T-cell (primary cell): Measurements from ENCODE around the gene ENDOD1. TPM values are rescaled to one million over a fixed set of nuclear protein-coding genes. Genes with fewer than 3 reads are reported as not detected.
A peak's percentile ranks its signal among the peaks of the same experiment; 100 is the strongest.
"Not testable (repeated sequence)": the region's sequence is repeated elsewhere in the genome, so short reads cannot be mapped to it uniquely, and the experiment has no call there.

Experiments used
- ATAC-seq, 4 experiments: fragments of 200-7000 bp in 3 of 4; fragments of 150-1000 bp in 1 of 4; cut with Tn5 transposase; replicated peaks in 1 of 4; 1 replicate in 3 of 4; 2 replicates in 1 of 4; pipeline ENCODE4 v1.10.0; 2021; ENCODE audit warnings: moderate library complexity in 3 of 4, mild to moderate bottlenecking in 2 of 4, moderate number of reproducible peaks in 1 of 4
- CTCF ChIA-PET, 2 donors: fragments of 300-600 bp; sonication (Branson Sonifier 250); formaldehyde crosslinking; loops; one replicate each; lab custom pipeline; 2022; ENCODE audit warnings: antibody characterized with exemption in 2 of 2; lab: Charles Lee
- POLR2A ChIA-PET, 2 donors: fragments of 300-600 bp; sonication (Branson Sonifier 250); formaldehyde crosslinking; loops; one replicate each; lab custom pipeline; 2022; ENCODE audit warnings: antibody characterized with exemption in 2 of 2; lab: Charles Lee
- DNase-seq, 35 experiments: peaks; one replicate each; pipeline versions ENCODE4 v3.0.0 to v3.0.0-alpha.2; 2013 to 2023
- H3K27ac ChIP-seq: one replicate; pipeline ENCODE4 v1.5.1; 2013; ENCODE audit warnings: low read length
- H3K27me3 ChIP-seq, 2 experiments: replicated peaks in 1 of 2; 1 replicate in 1 of 2; 2 replicates in 1 of 2; pipeline versions ENCODE4 v1.6.1 to v1.7.0; 2013; ENCODE audit warnings: low read length in 1 of 2, mixed read lengths in 1 of 2; ENCODE audit not compliant: control insufficient read depth in 2 of 2, insufficient read depth in 2 of 2; ENCODE audit errors: extremely low read depth in 1 of 2
- H3K36me3 ChIP-seq, 2 donors: 1 replicate in 1 of 2; 2 replicates in 1 of 2; pipeline versions ENCODE4 v1.6.1 to v1.7.0; 2013; ENCODE audit warnings: low read length in 1 of 2; ENCODE audit not compliant: control insufficient read depth in 2 of 2, insufficient read depth in 1 of 2; ENCODE audit errors: extremely low read depth in 1 of 2
- H3K4me1 ChIP-seq, 2 experiments: 1 replicate in 1 of 2; 2 replicates in 1 of 2; pipeline versions ENCODE4 v1.6.1 to v1.7.0; 2013; ENCODE audit warnings: low read length in 2 of 2, mixed read lengths in 1 of 2; ENCODE audit not compliant: insufficient read depth in 2 of 2, control insufficient read depth in 1 of 2; ENCODE audit errors: extremely low read depth in 1 of 2
- H3K4me3 ChIP-seq, 2 donors: 1 replicate in 1 of 2; 2 replicates in 1 of 2; pipeline versions ENCODE4 v1.5.1 to v1.7.0; 2013; ENCODE audit warnings: mild to moderate bottlenecking in 2 of 2, low read length in 1 of 2, moderate library complexity in 1 of 2; ENCODE audit not compliant: control insufficient read depth in 1 of 2; ENCODE audit errors: extremely low read depth in 1 of 2
- H3K9me3 ChIP-seq: 2 replicates; pipeline ENCODE4 v1.7.0; 2013
- H3K27ac Mint-ChIP-seq, 2 donors: one replicate each; pipeline ENCODE4 v1.8.0; 2020 to 2021; ENCODE audit warnings: mild to moderate bottlenecking in 2 of 2, mixed read lengths in 2 of 2
- H3K27me3 Mint-ChIP-seq, 2 donors: one replicate each; pipeline ENCODE4 v1.8.0; 2021 to 2022; ENCODE audit warnings: mixed read lengths in 2 of 2
- H3K36me3 Mint-ChIP-seq: one replicate; pipeline ENCODE4 v1.8.0; 2021; ENCODE audit warnings: mixed read lengths
- H3K4me1 Mint-ChIP-seq, 3 donors: one replicate each; pipeline ENCODE4 v1.8.0; 2020 to 2022; ENCODE audit warnings: mixed read lengths in 3 of 3, mild to moderate bottlenecking in 1 of 3
- H3K4me3 Mint-ChIP-seq, 3 donors: one replicate each; pipeline ENCODE4 v1.8.0; 2020 to 2022; ENCODE audit warnings: mild to moderate bottlenecking in 3 of 3, mixed read lengths in 3 of 3, moderate library complexity in 3 of 3
- H3K9me3 Mint-ChIP-seq, 3 donors: one replicate each; pipeline ENCODE4 v1.8.0; 2020 to 2022; ENCODE audit warnings: mixed read lengths in 3 of 3
- WGBS: methylation state at CpG from one replicate; pipeline ENCODE4 v1.1.5; 2013; ENCODE audit warnings: missing lambda C conversion rate; ENCODE audit not compliant: insufficient coverage; 5-methylcytosine and 5-hydroxymethylcytosine counted together
- total RNA-seq, 35 experiments: library from RNA in 6 of 35; stranded (reverse) in 6 of 35; fragments of 120-200 nt in 1 of 35; gene quantifications; one replicate each; pipeline versions ENCODE4 v1.2.1 to v1.2.4 and lab custom pipeline; 2013 to 2026

The ENDOD1 gene
- total RNA-seq, 5 donors from 2014 or later (not counting 1 experiment from before 2014, with no cell fraction given) = 7.4 to 13.1 (median 9.8) TPM

- Histone ChIP-seq H3K27ac (no peak overlapping the region), H3K4me3 (no peak overlapping the region), H3K36me3 (peaks cover 0 to 14% of the 10 kb centered on the region in 2 donors), H3K27me3 (no peaks in the 10 kb centered on the region), H3K9me3 (no peaks in the 10 kb centered on the region), H3K4me1 (no peaks in the 10 kb centered on the region)
- ChIA-PET POLR2A (no interaction called here), CTCF (interaction anchor here in 1 of 2 donors (0.7 kb wide), 1 partner anchor 490 kb away, joined by 3 read pairs; no protein-coding TSS in a partner anchor)
- ATAC-seq (no peak), DNase-seq (no peak)
- Mint-ChIP-seq H3K27me3 (no peaks in the 10 kb centered on the region), H3K9me3 (peaks cover 0 to 3% (median 0%) of the 10 kb centered on the region in 3 donors), H3K4me3 (no peak overlapping the region), H3K27ac (no peak overlapping the region), H3K4me1 (peaks cover 4 to 27% (median 23%) of the 10 kb centered on the region in 3 donors), H3K36me3 (peaks cover 47% of the 10 kb centered on the region)
- 100% methylated on average over 3 of the region's 6 CpGs for WGBS
Observed at GRCh38 chr11:95108671-95109551, 19.3 kb downstream of the ENDOD1 start.

DNA sequence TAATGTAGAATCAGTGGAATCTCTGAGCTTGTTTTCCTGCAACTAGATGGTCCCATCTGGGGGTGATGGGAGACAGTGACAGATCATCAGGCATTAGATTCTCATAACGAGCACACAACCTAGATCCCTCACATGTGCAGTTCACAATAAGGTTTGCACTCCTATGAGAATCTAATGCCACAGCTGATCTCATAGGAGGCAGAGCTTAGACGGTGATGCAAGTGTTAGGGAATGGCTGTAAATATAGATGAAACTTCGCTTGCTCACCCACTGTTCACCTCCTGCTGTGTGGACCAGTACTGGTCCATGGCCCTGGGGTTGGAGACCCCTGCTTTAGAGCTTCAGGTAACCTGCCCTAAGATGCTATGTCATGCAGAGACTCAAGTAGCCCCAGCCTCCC lies 21.8 kb downstream of the ENDOD1 start:
- H3K27me3 ChIP-seq, H3K9me3 Mint-ChIP-seq, ATAC-seq, H3K4me1 ChIP-seq, H3K27ac ChIP-seq, H3K9me3 ChIP-seq, CTCF ChIA-PET, POLR2A ChIA-PET, DNase-seq, H3K4me3 ChIP-seq, H3K4me3 Mint-ChIP-seq, H3K27ac Mint-ChIP-seq, H3K27me3 Mint-ChIP-seq: not testable (repeated sequence)
- peaks cover 0 to 11% of the 10 kb centered on the region in 2 donors for H3K36me3 ChIP-seq
- WGBS = no CpG with 5 or more reads among the region's 3 CpGs
- Mint-ChIP-seq H3K36me3 (peaks cover 36% of the 10 kb centered on the region), H3K4me1 (peaks cover 4 to 27% (median 19%) of the 10 kb centered on the region in 3 donors)

GRCh38 chr11:95111923-95112540 lies 22.4 kb downstream of the ENDOD1 start:
- peaks cover 0 to 11% of the 10 kb centered on the region in 2 donors for H3K36me3 ChIP-seq
- ATAC-seq (no peak), DNase-seq (no peak)
- no peak overlapping the region for H3K4me3 ChIP-seq
- H3K27ac ChIP-seq = no peak overlapping the region
- Mint-ChIP-seq H3K27ac (peak overlapping the region in 1 of 2 donors; percentile 30), H3K9me3 (peaks cover 0 to 3% (median 0%) of the 10 kb centered on the region in 3 donors), H3K4me1 (peaks cover 4 to 27% (median 17%) of the 10 kb centered on the region in 3 donors), H3K4me3 (no peak overlapping the region), H3K27me3 (no peaks in the 10 kb centered on the region), H3K36me3 (peaks cover 34% of the 10 kb centered on the region)
- 100% methylated on average over 2 of the region's 3 CpGs for WGBS
- H3K9me3 ChIP-seq = no peaks in the 10 kb centered on the region
- CTCF ChIA-PET = interaction anchor here in 1 of 2 donors (0.6 kb wide), 1 partner anchor 27 kb away, joined by 3 read pairs; no protein-coding TSS in a partner anchor
- POLR2A ChIA-PET = no interaction called here
- H3K4me1 ChIP-seq = no peaks in the 10 kb centered on the region
- no peaks in the 10 kb centered on the region for H3K27me3 ChIP-seq

- Mint-ChIP-seq H3K36me3 (peaks cover 28% of the 10 kb centered on the region), H3K9me3 (peaks cover 0 to 16% (median 8%) of the 10 kb centered on the region in 3 donors), H3K4me3 (no peak overlapping the region), H3K27ac (no peak overlapping the region), H3K27me3 (no peaks in the 10 kb centered on the region), H3K4me1 (peaks cover 4 to 23% (median 22%) of the 10 kb centered on the region in 3 donors)
- WGBS = no CpG with 5 or more reads among the region's 1 CpG
- no peaks in the 10 kb centered on the region for H3K9me3 ChIP-seq
- no peak overlapping the region for H3K27ac ChIP-seq
- ChIA-PET POLR2A (interaction anchor here in 1 of 2 donors (0.6 kb wide), 1 partner anchor 884 kb away, joined by 3 read pairs; no protein-coding TSS in a partner anchor), CTCF (no interaction called here)
- H3K4me3 ChIP-seq = no peak overlapping the region
- H3K36me3 ChIP-seq = no peaks in the 10 kb centered on the region
- ATAC-seq = no peak
- no peak for DNase-seq
- H3K27me3 ChIP-seq = no peaks in the 10 kb centered on the region
- H3K4me1 ChIP-seq = no peaks in the 10 kb centered on the region
Observed at GRCh38 chr11:95115597-95115996, 26.0 kb downstream of the ENDOD1 start.

GRCh38 chr11:95119361-95120060 lies 29.9 kb downstream of the ENDOD1 start:
- Histone ChIP-seq H3K36me3 (no peaks in the 10 kb centered on the region), H3K4me1 (no peaks in the 10 kb centered on the region), H3K27ac (no peak overlapping the region), H3K27me3 (no peaks in the 10 kb centered on the region), H3K4me3 (no peak overlapping the region), H3K9me3 (no peaks in the 10 kb centered on the region)
- peaks cover 19% of the 10 kb centered on the region for H3K36me3 Mint-ChIP-seq
- DNase-seq = no peak
- peaks cover 0 to 13% (median 7%) of the 10 kb centered on the region in 3 donors for H3K4me1 Mint-ChIP-seq
- WGBS = 100% methylated on average over 1 of the region's 2 CpGs
- no peak overlapping the region for H3K27ac Mint-ChIP-seq
- H3K27me3 Mint-ChIP-seq = no peaks in the 10 kb centered on the region
- H3K9me3 Mint-ChIP-seq = peaks cover 0 to 16% (median 5%) of the 10 kb centered on the region in 3 donors
- H3K4me3 Mint-ChIP-seq = no peak overlapping the region
- ChIA-PET CTCF (no interaction called here), POLR2A (no interaction called here)
- no peak for ATAC-seq

DNA sequence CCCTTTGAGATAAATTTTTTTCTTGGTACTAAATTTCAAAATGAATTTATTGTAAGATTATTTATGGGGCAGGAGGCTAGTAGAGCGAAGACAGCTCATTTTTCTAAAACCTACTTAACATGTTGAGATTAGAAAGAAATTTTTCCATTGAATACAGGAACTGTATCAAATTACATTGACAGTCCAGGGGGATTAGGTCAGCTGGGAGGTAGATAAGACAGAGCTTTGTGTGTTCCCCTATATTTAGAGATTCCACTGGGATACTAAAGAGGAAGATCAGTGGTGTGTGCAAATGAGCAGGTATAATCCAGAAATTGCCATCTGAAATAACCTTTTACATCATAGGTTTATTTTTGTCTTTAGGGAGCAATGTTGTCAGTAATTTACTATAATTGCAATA lies 32.1 kb downstream of the ENDOD1 start:
- ChIA-PET CTCF (no interaction called here), POLR2A (interaction anchor here in 1 of 2 donors (0.7 kb wide), 1 partner anchor 974 kb away, joined by 3 read pairs; no protein-coding TSS in a partner anchor)
- peaks cover 0 to 13% (median 7%) of the 10 kb centered on the region in 3 donors for H3K4me1 Mint-ChIP-seq
- no peaks in the 10 kb centered on the region for H3K27me3 Mint-ChIP-seq
- WGBS = no CpG with 5 or more reads among the region's 1 CpG
- H3K4me1 ChIP-seq = no peaks in the 10 kb centered on the region
- H3K27ac ChIP-seq = no peak overlapping the region
- no peaks in the 10 kb centered on the region for H3K27me3 ChIP-seq
- ATAC-seq = no peak
- peaks cover 28% of the 10 kb centered on the region for H3K36me3 Mint-ChIP-seq
- no peaks in the 10 kb centered on the region for H3K9me3 ChIP-seq
- no peak overlapping the region for H3K4me3 ChIP-seq
- peaks cover 0 to 16% (median 5%) of the 10 kb centered on the region in 3 donors for H3K9me3 Mint-ChIP-seq
- DNase-seq = no peak
- H3K36me3 ChIP-seq = no peaks in the 10 kb centered on the region
- H3K27ac Mint-ChIP-seq = no peak overlapping the region
- no peak overlapping the region for H3K4me3 Mint-ChIP-seq
